ENCODE measurements around the gene LAMC3.

Gene LAMC3

DNA sequence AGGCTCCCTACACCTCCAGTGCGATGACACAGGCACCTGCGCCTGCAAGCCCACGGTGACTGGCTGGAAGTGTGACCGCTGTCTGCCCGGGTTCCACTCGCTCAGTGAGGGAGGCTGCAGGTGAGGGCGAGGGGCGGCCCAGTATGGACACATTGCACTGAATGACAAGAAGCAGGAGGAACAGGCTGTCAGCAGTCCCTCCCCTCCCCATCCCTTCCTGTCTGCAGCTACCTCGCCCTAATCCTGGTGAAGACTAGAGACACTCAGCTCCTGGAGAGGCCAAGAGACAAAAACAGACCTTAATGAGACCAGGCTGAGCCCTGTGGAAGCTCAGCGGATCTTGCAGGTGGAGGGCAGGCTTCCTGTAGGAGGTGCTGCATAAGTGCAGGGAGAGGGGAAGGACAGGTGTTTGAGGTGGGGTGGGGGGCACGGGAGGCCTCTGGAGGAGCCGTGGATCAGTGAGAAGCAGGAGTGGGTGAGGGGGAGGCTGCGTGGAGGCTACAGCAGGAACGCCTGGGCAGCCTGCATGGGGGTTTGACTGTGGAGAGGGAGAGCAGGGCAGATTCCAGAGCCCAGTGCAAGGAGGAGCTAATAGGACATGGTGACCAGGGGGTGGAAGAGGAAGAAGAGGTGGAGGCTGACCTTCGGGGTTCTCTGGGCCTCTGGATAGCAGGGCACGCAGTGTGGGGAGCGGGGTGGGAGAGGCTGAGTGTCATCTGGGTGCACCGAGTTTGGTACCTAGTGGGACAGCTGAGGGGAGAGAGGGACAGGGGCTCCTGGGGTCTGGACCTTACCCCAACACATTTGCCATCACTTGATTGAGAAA, 30.4 kb downstream of the LAMC3 start:
- Histone ChIP-seq H3K36me3 (ENCODE audit: control insufficient read depth, insufficient read depth, low read length) (no peaks in the 10 kb centered on the region), H3K4me3 (replicated peaks; ENCODE audit: low read depth, low read length) (no peak overlapping the region), H3K27me3 (replicated peaks; ENCODE audit: control insufficient read depth, insufficient read depth, low read length) (no peaks in the 10 kb centered on the region)
- DNase-seq (ENCODE audit: extremely low read depth, insufficient read length) = no peak
- TF ChIP-seq CTCF (IDR thresholded peaks at IDR 0.05; ENCODE audit: insufficient read depth, low read length, poor library complexity, severe bottlenecking) = no peak

GRCh38 chr9:131042666-131043065, 33.7 kb downstream of the LAMC3 start:
- H3K36me3 ChIP-seq (ENCODE audit: control insufficient read depth, insufficient read depth, low read length) = no peaks in the 10 kb centered on the region

GRCh38 chr9:131043087-131043486, 34.1 kb downstream of the LAMC3 start:
- no peaks in the 10 kb centered on the region for H3K36me3 ChIP-seq (ENCODE audit: control insufficient read depth, insufficient read depth, low read length)
- no peak overlapping the region for H3K4me3 ChIP-seq (replicated peaks; ENCODE audit: low read depth, low read length)
- TF ChIP-seq CTCF (IDR thresholded peaks at IDR 0.05; ENCODE audit: insufficient read depth, low read length, poor library complexity, severe bottlenecking) = no peak
- H3K27me3 ChIP-seq (replicated peaks; ENCODE audit: control insufficient read depth, insufficient read depth, low read length) = no peaks in the 10 kb centered on the region
- DNase-seq (ENCODE audit: extremely low read depth, insufficient read length) = no peak

More at GRCh38 chr9:131042666-131043065, 33.7 kb downstream of the LAMC3 start:
- Histone ChIP-seq H3K27me3 (replicated peaks; ENCODE audit: control insufficient read depth, insufficient read depth, low read length) (no peaks in the 10 kb centered on the region), H3K4me3 (replicated peaks; ENCODE audit: low read depth, low read length) (no peak overlapping the region)
- no peak for DNase-seq (ENCODE audit: extremely low read depth, insufficient read length)
- TF ChIP-seq CTCF (IDR thresholded peaks at IDR 0.05; ENCODE audit: insufficient read depth, low read length, poor library complexity, severe bottlenecking) = no peak

DNA sequence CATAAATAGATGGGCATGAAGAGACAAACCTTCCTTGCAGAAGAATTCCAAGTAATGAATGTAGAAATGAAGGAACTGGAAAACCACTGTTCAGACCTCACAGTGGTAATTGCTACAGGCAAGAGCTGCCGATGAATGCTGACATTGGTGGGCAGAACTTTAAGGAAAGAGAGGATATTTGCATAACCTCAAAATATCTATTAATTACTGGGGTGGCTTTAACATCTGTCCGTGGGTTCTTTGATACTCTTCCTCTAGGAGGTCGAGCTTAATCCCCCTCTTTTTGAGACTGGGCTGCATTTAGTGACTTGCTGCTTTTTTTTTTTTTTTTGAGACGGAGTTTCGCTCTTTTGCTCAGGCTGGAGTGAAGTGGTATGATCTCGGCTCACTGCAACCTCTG, 34.7 kb downstream of the LAMC3 start:
- no peak for TF ChIP-seq CTCF (IDR thresholded peaks at IDR 0.05; ENCODE audit: insufficient read depth, low read length, poor library complexity, severe bottlenecking)
- Histone ChIP-seq H3K27me3 (replicated peaks; ENCODE audit: control insufficient read depth, insufficient read depth, low read length) (no peaks in the 10 kb centered on the region), H3K4me3 (replicated peaks; ENCODE audit: low read depth, low read length) (no peak overlapping the region), H3K36me3 (ENCODE audit: control insufficient read depth, insufficient read depth, low read length) (no peaks in the 10 kb centered on the region)
- DNase-seq (ENCODE audit: extremely low read depth, insufficient read length) = no peak

GRCh38 chr9:131045300-131046092, 36.5 kb downstream of the LAMC3 start:
- no peak for TF ChIP-seq CTCF (IDR thresholded peaks at IDR 0.05; ENCODE audit: insufficient read depth, low read length, poor library complexity, severe bottlenecking)
- H3K27me3 ChIP-seq (replicated peaks; ENCODE audit: control insufficient read depth, insufficient read depth, low read length) = no peaks in the 10 kb centered on the region
- no peak for DNase-seq (ENCODE audit: extremely low read depth, insufficient read length)
- no peak overlapping the region for H3K4me3 ChIP-seq (replicated peaks; ENCODE audit: low read depth, low read length)
- H3K36me3 ChIP-seq (ENCODE audit: control insufficient read depth, insufficient read depth, low read length) = no peaks in the 10 kb centered on the region

Data from GM06990 (cell line).